Transverse colon (tissue), 4 donors: Measurements from ENCODE around the gene GAB2. TPM values are rescaled to one million over a fixed set of nuclear protein-coding genes. Genes with fewer than 3 reads are reported as not detected.

Experiments
- DNase-seq: peaks from one replicate; pipeline ENCODE4 v3.0.0-alpha.2; 2019
- H3K27ac ChIP-seq, 4 donors: fragments of 200-600 bp; sonication (generic); 2 replicates each; pipeline ENCODE4 v1.5.1; 2016 to 2018; ENCODE audit warnings: inconsistent platforms in 4 of 4
- H3K27me3 ChIP-seq: fragments of 200-600 bp; sonication (generic); 2 replicates; pipeline ENCODE4 v1.5.1; 2017; ENCODE audit warnings: inconsistent platforms
- H3K36me3 ChIP-seq, 4 donors: fragments of 200-600 bp; sonication (generic); 2 replicates each; pipeline ENCODE4 v1.5.1; 2017 to 2019; ENCODE audit warnings: inconsistent platforms in 4 of 4
- H3K4me1 ChIP-seq, 4 donors: fragments of 200-600 bp; sonication (generic); 2 replicates each; pipeline ENCODE4 v1.5.1; 2017 to 2020; ENCODE audit warnings: inconsistent platforms in 4 of 4
- H3K4me3 ChIP-seq, 4 donors: fragments of 200-600 bp; sonication (generic); 1 replicate in 1 of 4; 2 replicates in 3 of 4; pipeline versions ENCODE4 v1.5.1 to v1.6.1; 2017 to 2019; ENCODE audit warnings: inconsistent platforms in 4 of 4
- H3K9me3 ChIP-seq, 2 donors: fragments of 200-600 bp; sonication (generic); 2 replicates each; pipeline ENCODE4 v1.5.1; 2017 to 2019; ENCODE audit warnings: inconsistent platforms in 2 of 2
- EP300 ChIP-seq: sonication (generic); formaldehyde crosslinking; IDR thresholded peaks from one replicate; pipeline ENCODE4 v1.6.1; 2017; ENCODE audit warnings: antibody characterized with exemption, low read depth
- POLR2A ChIP-seq: fragments of 450-650 bp; IDR thresholded peaks from one replicate; pipeline ENCODE4 v1.6.1; 2016; ENCODE audit warnings: antibody characterized with exemption, mild to moderate bottlenecking, moderate library complexity
- POLR2AphosphoS5 ChIP-seq, 3 donors: sonication (generic); formaldehyde crosslinking; IDR thresholded peaks; one replicate each; pipeline ENCODE4 v1.6.1; 2016; ENCODE audit warnings: antibody characterized with exemption in 3 of 3
- WGBS, 2 donors: methylation state at CpG; one replicate each; pipeline ENCODE4 v1.1.5; 2018; ENCODE audit warnings: low coverage in 1 of 2; 5-methylcytosine and 5-hydroxymethylcytosine counted together
- in situ Hi-C, 4 donors: fragments of 200-750 bp; cut with MboI; loops; one replicate each; pipeline versions ENCODE4 v1.15.0 to v1.15.1; 2017; ENCODE audit warnings: low sequenced_read_pairs in 3 of 4, low pct_ligation_motif_present in 1 of 4, low pct_unique_long_range_greater_than_20kb in 1 of 4
- intact Hi-C: fragments of 100-400 bp; cut with DNase I; formaldehyde crosslinking; loops from one replicate; pipeline ENCODE4 v1.15.1; 2023; ENCODE audit warnings: low total_unique reads
- total RNA-seq, 4 donors: library from RNA; depleted of rRNA; stranded (reverse); fragments of >200 nt; gene quantifications; one replicate each; pipeline ENCODE4 v1.1.0, GENCODE V29; 2016
- TF ChIP-seq, protein P1 (sequence below), 5 experiments: fragments of 200-600 bp in 3 of 5; fragments of 450-650 bp in 2 of 5; sonication (generic) in 3 of 5; IDR thresholded peaks; 1 replicate in 2 of 5; 2 replicates in 3 of 5; pipeline ENCODE4 v1.5.1; 2016 to 2017; ENCODE audit warnings: antibody characterized with exemption in 5 of 5, inconsistent platforms in 3 of 5, mild to moderate bottlenecking in 2 of 5, moderate library complexity in 1 of 5

GAB2 gene
- total RNA-seq, 4 donors from 2014 or later = 5.8 to 35.7 (median 22.9) TPM

DNA sequence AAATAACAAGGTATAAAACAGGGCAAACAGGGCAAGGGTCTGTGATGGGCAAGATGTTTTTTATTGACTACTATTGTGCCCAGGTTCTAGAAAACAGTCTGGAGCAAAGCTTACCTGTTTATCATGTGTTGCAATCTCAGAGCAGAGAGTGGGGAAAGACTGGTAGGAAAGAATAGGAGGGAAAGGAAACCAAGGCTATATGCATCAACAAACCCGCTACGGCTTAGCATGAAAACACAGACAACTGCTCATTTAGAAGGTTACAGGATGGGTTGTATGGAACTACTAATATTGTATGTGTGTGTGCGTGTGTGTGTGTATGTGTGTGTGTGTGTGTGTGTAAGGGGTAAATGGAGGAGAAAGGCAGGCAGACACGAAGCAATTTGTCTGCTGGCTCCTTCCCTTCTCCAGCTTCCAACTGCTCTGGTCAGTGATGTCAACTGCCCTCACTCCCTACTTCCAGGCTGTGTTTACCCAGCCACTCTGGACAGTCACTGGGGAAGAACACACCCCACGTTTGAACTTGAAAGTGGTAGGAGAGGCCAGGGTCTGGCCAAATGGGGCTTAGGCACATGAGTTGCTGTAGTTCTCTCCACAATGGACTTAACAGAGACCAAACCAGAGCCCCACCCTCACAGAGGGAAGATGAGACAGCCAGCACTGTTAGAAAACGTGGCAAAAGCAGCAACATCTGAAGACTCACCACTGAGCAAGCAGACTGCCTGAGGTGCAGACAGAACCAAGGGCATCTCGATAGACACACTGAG lies 47.0 kb downstream of the GAB2 start:
- intact Hi-C loops = no loop called here
- peaks cover 9 to 45% (median 29%) of the 10 kb centered on the region in 4 donors for H3K4me1 ChIP-seq
- WGBS, 2 donors = 60 to 76% methylated on average over 4 to 7 of the region's 7 CpGs
- no peak for DNase-seq
- TF ChIP-seq, protein P1, sequence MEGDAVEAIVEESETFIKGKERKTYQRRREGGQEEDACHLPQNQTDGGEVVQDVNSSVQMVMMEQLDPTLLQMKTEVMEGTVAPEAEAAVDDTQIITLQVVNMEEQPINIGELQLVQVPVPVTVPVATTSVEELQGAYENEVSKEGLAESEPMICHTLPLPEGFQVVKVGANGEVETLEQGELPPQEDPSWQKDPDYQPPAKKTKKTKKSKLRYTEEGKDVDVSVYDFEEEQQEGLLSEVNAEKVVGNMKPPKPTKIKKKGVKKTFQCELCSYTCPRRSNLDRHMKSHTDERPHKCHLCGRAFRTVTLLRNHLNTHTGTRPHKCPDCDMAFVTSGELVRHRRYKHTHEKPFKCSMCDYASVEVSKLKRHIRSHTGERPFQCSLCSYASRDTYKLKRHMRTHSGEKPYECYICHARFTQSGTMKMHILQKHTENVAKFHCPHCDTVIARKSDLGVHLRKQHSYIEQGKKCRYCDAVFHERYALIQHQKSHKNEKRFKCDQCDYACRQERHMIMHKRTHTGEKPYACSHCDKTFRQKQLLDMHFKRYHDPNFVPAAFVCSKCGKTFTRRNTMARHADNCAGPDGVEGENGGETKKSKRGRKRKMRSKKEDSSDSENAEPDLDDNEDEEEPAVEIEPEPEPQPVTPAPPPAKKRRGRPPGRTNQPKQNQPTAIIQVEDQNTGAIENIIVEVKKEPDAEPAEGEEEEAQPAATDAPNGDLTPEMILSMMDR (IDR thresholded peaks at IDR 0.05) = no peak
- TF ChIP-seq POLR2A (no peak), POLR2AphosphoS5 (IDR thresholded peaks at IDR 0.05) (no peak), EP300 (no peak)
- H3K36me3 ChIP-seq = no peaks in the 10 kb centered on the region
- H3K27ac ChIP-seq = peak overlapping the region in 1 of 4 donors; percentile 15
- no peaks in the 10 kb centered on the region for H3K27me3 ChIP-seq
- in situ Hi-C loops = no loop called here
- no peak overlapping the region for H3K4me3 ChIP-seq
- no peaks in the 10 kb centered on the region for H3K9me3 ChIP-seq

DNA sequence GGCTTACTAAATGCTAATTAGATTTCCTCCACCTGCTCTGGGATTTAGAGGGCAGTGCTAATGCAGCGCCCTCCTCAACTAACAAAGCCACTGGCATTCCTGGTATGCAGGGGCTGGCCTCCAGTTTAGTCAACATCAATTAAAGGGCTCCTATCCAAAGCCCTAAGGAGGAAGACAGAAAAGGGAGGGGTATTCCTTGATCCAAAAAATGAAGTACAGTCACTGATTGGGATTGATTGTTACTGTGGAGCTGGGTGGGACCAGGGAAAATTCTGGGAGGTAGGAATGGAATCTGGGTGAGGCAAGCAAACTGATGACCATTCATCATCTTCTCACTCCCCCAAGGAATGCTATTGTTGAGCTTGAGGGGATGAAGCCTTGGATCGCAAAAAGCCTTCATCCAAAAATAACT lies 52.2 kb downstream of the GAB2 start:
- Histone ChIP-seq H3K4me1 (peaks cover 0 to 26% (median 3%) of the 10 kb centered on the region in 4 donors), H3K36me3 (no peaks in the 10 kb centered on the region), H3K27me3 (no peaks in the 10 kb centered on the region), H3K27ac (no peak overlapping the region), H3K4me3 (no peak overlapping the region), H3K9me3 (no peaks in the 10 kb centered on the region)
- WGBS, 2 donors = 64 to 72% methylated on average over 2 of the region's 2 CpGs
- TF ChIP-seq, protein P1 (IDR thresholded peaks at IDR 0.05) = no peak
- TF ChIP-seq POLR2A = no peak
- no peak for TF ChIP-seq POLR2AphosphoS5 (IDR thresholded peaks at IDR 0.05)
- no peak for TF ChIP-seq EP300
- DNase-seq = no peak
- in situ Hi-C loops (no loop called here), intact Hi-C loops (no loop called here)

GRCh38 chr11:78364128-78364751 lies 53.4 kb downstream of the GAB2 start:
- H3K9me3 ChIP-seq = no peaks in the 10 kb centered on the region
- H3K4me1 ChIP-seq = peaks cover 0 to 32% (median 3%) of the 10 kb centered on the region in 4 donors
- no peak for DNase-seq
- no peaks in the 10 kb centered on the region for H3K27me3 ChIP-seq
- in situ Hi-C loops = no loop called here
- no peaks in the 10 kb centered on the region for H3K36me3 ChIP-seq
- WGBS, 2 donors = 88 to 98% methylated on average over 2 to 3 of the region's 3 CpGs
- intact Hi-C loops = no loop called here
- no peak for TF ChIP-seq POLR2AphosphoS5 (IDR thresholded peaks at IDR 0.05)
- no peak for TF ChIP-seq EP300
- TF ChIP-seq, protein P1 (IDR thresholded peaks at IDR 0.05) = no peak
- TF ChIP-seq POLR2A = no peak
- H3K4me3 ChIP-seq = no peak overlapping the region
- H3K27ac ChIP-seq = no peak overlapping the region

GRCh38 chr11:78363024-78363619 lies 54.5 kb downstream of the GAB2 start:
- TF ChIP-seq POLR2A (no peak), POLR2AphosphoS5 (IDR thresholded peaks at IDR 0.05) (no peak), EP300 (no peak)
- TF ChIP-seq, protein P1 (IDR thresholded peaks at IDR 0.05) = no peak
- in situ Hi-C loops = no loop called here

More at GRCh38 chr11:78363024-78363619, 54.5 kb downstream of the GAB2 start:
- H3K27ac ChIP-seq = no peak overlapping the region
- no peak for DNase-seq
- H3K36me3 ChIP-seq = no peaks in the 10 kb centered on the region
- H3K9me3 ChIP-seq = no peaks in the 10 kb centered on the region
- no peak overlapping the region for H3K4me3 ChIP-seq
- H3K27me3 ChIP-seq = no peaks in the 10 kb centered on the region
- intact Hi-C loops = no loop called here
- H3K4me1 ChIP-seq = peaks cover 0 to 35% (median 3%) of the 10 kb centered on the region in 4 donors
- WGBS, 2 donors = 65 to 80% methylated on average over 1 of the region's 1 CpG
